HepG2 (cell line): ENCODE data around the gene AMER1. TPM values are rescaled to one million over a fixed set of nuclear protein-coding genes. Genes with fewer than 3 reads are reported as not detected.

Source experiments
- AFF4 ChIP-seq: sonication (generic); formaldehyde crosslinking; IDR thresholded peaks from 2 replicates; pipeline ENCODE4 v1.4.0; 2020; ENCODE audit warnings: missing genetic modification reagents
- HNRNPLL ChIP-seq: fragments of 200-400 bp; formaldehyde crosslinking; IDR thresholded peaks from 2 replicates; pipeline ENCODE4 v1.6.1; 2017; ENCODE audit warnings: mild to moderate bottlenecking, low read depth, low read length; ENCODE audit not compliant: poor library complexity, severe bottlenecking
- POLR2A ChIP-seq, 2 experiments: IDR thresholded peaks; 2 replicates each; pipeline ENCODE4 v1.6.1; 2011; ENCODE audit warnings: low read depth in 2 of 2, low read length in 2 of 2, mild to moderate bottlenecking in 1 of 2, moderate library complexity in 1 of 2; ENCODE audit not compliant: insufficient read depth in 1 of 2
- THAP8 ChIP-seq: sonication (generic); formaldehyde crosslinking; IDR thresholded peaks from 2 replicates; pipeline ENCODE4 v1.5.1; 2020; ENCODE audit warnings: missing genetic modification reagents, mild to moderate bottlenecking, borderline replicate concordance
- ZFP91 ChIP-seq: sonication (generic); formaldehyde crosslinking; IDR thresholded peaks from 2 replicates; pipeline ENCODE4 v1.9.0; 2022; ENCODE audit warnings: missing genetic modification reagents, mild to moderate bottlenecking, borderline replicate concordance
- ZNF33A ChIP-seq: sonication (generic); formaldehyde crosslinking; IDR thresholded peaks from 2 replicates; pipeline ENCODE4 v1.5.1; 2020; ENCODE audit warnings: missing genetic modification reagents, mild to moderate bottlenecking, moderate library complexity, borderline replicate concordance
- ZNF687 ChIP-seq: sonication (generic); formaldehyde crosslinking; IDR thresholded peaks from 2 replicates; pipeline ENCODE4 v1.5.1; 2020; ENCODE audit warnings: mild to moderate bottlenecking, missing genetic modification reagents, moderate library complexity
- ZNF7 ChIP-seq: IDR thresholded peaks from 2 replicates; pipeline ENCODE4 v1.6.1; 2016; ENCODE audit warnings: missing biosample characterization, missing genetic modification reagents
- ZSCAN31 ChIP-seq: sonication (generic); formaldehyde crosslinking; IDR thresholded peaks from 2 replicates; pipeline ENCODE4 v1.5.0; 2020; ENCODE audit warnings: low read depth, mild to moderate bottlenecking, missing genetic modification reagents
- polyA plus RNA-seq, 8 experiments: library from polyadenylated mRNA; depleted of rRNA in 3 of 8; stranded (reverse) in 7 of 8; unstranded in 1 of 8; fragments of >200 nt; fragmentation: Illumina TruSeq in 4 of 8; extraction: Trizol in 4 of 8; gene quantifications; 2 replicates each; pipeline versions ENCODE4 v1.2.1 to v1.2.3, GENCODE V29; 2011 to 2016; ENCODE audit warnings: low read depth in 4 of 8, missing spikeins in 1 of 8, mixed read lengths in 1 of 8; ENCODE audit not compliant: insufficient read depth in 1 of 8
- total RNA-seq, 5 experiments: library from RNA; depleted of rRNA; stranded (reverse); fragments of >200 nt; fragmentation: Illumina TruSeq; extraction: Trizol; gene quantifications; 2 replicates each; pipeline ENCODE4 v1.2.3, GENCODE V29; 2016; ENCODE audit warnings: low read depth in 1 of 5
- TF ChIP-seq, protein P1 (sequence below): sonication (generic); formaldehyde crosslinking; IDR thresholded peaks from 2 replicates; pipeline ENCODE4 v1.4.0; 2020; ENCODE audit warnings: mild to moderate bottlenecking, missing genetic modification reagents
- TF ChIP-seq, protein P2 (sequence below): sonication (generic); formaldehyde crosslinking; conservative IDR thresholded peaks from 2 replicates; pipeline ENCODE4 v1.4.0; 2020; ENCODE audit warnings: mild to moderate bottlenecking, missing genetic modification reagents, moderate library complexity

The AMER1 gene
- total and polyA plus RNA-seq, 2 of the 13 experiments (the other 11 are each of a cell fraction or from before 2014, with no cell fraction given), result 2.8 to 10.8 TPM

GRCh38 chrX:64204252-64204651 lies 1.3 kb downstream of the AMER1 start (continued):
- TF ChIP-seq ZFP91 (CRISPR knock-in tag) (peak; percentile 41; the same call in 1 of the 2 replicates), ZSCAN31 (CRISPR knock-in tag) (0 out of 2 replicates have a peak, but pooled peaks have one; percentile 35), ZNF7 (no peak), ZNF33A (CRISPR knock-in tag) (no peak), POLR2A (IDR thresholded peaks at IDR 0.05; ENCODE audit: insufficient read depth in 1 of 2, low read depth in 2 of 2, low read length in 2 of 2) (peak in 1 of 2 experiments; percentile 43; a peak in 3 of 4 replicates), THAP8 (CRISPR knock-in tag) (no peak), HNRNPLL (peak; percentile 14), AFF4 (CRISPR knock-in tag) (no peak), ZNF687 (CRISPR knock-in tag) (peak; percentile 57; the same call in 1 of the 2 replicates)
- TF ChIP-seq, protein P1, sequence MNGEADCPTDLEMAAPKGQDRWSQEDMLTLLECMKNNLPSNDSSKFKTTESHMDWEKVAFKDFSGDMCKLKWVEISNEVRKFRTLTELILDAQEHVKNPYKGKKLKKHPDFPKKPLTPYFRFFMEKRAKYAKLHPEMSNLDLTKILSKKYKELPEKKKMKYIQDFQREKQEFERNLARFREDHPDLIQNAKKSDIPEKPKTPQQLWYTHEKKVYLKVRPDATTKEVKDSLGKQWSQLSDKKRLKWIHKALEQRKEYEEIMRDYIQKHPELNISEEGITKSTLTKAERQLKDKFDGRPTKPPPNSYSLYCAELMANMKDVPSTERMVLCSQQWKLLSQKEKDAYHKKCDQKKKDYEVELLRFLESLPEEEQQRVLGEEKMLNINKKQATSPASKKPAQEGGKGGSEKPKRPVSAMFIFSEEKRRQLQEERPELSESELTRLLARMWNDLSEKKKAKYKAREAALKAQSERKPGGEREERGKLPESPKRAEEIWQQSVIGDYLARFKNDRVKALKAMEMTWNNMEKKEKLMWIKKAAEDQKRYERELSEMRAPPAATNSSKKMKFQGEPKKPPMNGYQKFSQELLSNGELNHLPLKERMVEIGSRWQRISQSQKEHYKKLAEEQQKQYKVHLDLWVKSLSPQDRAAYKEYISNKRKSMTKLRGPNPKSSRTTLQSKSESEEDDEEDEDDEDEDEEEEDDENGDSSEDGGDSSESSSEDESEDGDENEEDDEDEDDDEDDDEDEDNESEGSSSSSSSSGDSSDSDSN (CRISPR knock-in tag), result peak; percentile 46; the same call in 1 of the 2 replicates
- TF ChIP-seq, protein P2, sequence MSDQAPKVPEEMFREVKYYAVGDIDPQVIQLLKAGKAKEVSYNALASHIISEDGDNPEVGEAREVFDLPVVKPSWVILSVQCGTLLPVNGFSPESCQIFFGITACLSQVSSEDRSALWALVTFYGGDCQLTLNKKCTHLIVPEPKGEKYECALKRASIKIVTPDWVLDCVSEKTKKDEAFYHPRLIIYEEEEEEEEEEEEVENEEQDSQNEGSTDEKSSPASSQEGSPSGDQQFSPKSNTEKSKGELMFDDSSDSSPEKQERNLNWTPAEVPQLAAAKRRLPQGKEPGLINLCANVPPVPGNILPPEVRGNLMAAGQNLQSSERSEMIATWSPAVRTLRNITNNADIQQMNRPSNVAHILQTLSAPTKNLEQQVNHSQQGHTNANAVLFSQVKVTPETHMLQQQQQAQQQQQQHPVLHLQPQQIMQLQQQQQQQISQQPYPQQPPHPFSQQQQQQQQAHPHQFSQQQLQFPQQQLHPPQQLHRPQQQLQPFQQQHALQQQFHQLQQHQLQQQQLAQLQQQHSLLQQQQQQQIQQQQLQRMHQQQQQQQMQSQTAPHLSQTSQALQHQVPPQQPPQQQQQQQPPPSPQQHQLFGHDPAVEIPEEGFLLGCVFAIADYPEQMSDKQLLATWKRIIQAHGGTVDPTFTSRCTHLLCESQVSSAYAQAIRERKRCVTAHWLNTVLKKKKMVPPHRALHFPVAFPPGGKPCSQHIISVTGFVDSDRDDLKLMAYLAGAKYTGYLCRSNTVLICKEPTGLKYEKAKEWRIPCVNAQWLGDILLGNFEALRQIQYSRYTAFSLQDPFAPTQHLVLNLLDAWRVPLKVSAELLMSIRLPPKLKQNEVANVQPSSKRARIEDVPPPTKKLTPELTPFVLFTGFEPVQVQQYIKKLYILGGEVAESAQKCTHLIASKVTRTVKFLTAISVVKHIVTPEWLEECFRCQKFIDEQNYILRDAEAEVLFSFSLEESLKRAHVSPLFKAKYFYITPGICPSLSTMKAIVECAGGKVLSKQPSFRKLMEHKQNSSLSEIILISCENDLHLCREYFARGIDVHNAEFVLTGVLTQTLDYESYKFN, result peak; percentile 35; the same call in 1 of the 2 replicates
